ENCODE measurements around the gene PWP2. TPM values are rescaled to one million over a fixed set of nuclear protein-coding genes. Genes with fewer than 3 reads are reported as not detected.
A peak's percentile ranks its signal among the peaks of the same experiment; 100 is the strongest.
"Not testable (repeated sequence)": the region's sequence is repeated elsewhere in the genome, so short reads cannot be mapped to it uniquely, and the experiment has no call there.

PWP2 gene
- total and polyA plus RNA-seq, 9 donors = 1.1 to 13.3 (median 5.5) TPM; not detected in 1

- Histone ChIP-seq H3K27ac (ENCODE audit: low read length) (no peak overlapping the region), H3K4me3 (ENCODE audit: low read length) (no peak overlapping the region), H3K4me1 (ENCODE audit: control insufficient read depth, insufficient read depth, low read length) (no peaks in the 10 kb centered on the region), H3K36me3 (ENCODE audit: control insufficient read depth, insufficient read depth, low read length) (peaks cover 53% of the 10 kb centered on the region), H3K27me3 (ENCODE audit: control insufficient read depth, insufficient read depth, low read length) (no peaks in the 10 kb centered on the region), H3K9me3 (replicated peaks; ENCODE audit: control insufficient read depth, low read depth, low read length) (no peaks in the 10 kb centered on the region)
- no peak for DNase-seq
- WGBS (ENCODE audit: insufficient coverage) = 86% methylated on average over 3 of the region's 8 CpGs
Observed at GRCh38 chr21:44090325-44090724, 16.9 kb upstream of the PWP2 start.

- Histone ChIP-seq H3K9me3 (replicated peaks; ENCODE audit: control insufficient read depth, low read depth, low read length) (no peaks in the 10 kb centered on the region), H3K27me3 (ENCODE audit: control insufficient read depth, insufficient read depth, low read length) (no peaks in the 10 kb centered on the region), H3K4me1 (ENCODE audit: control insufficient read depth, insufficient read depth, low read length) (no peaks in the 10 kb centered on the region), H3K27ac (ENCODE audit: low read length) (no peak overlapping the region), H3K36me3 (ENCODE audit: control insufficient read depth, insufficient read depth, low read length) (peaks cover 47% of the 10 kb centered on the region), H3K4me3 (ENCODE audit: low read length) (no peak overlapping the region)
- WGBS (ENCODE audit: insufficient coverage) = 82% methylated on average over 5 of the region's 9 CpGs
- no peak for DNase-seq
Observed at GRCh38 chr21:44092211-44092610, 15.0 kb upstream of the PWP2 start.

- no peak for DNase-seq
- H3K36me3 ChIP-seq (ENCODE audit: control insufficient read depth, insufficient read depth, low read length) = peaks cover 32% of the 10 kb centered on the region
Observed at GRCh38 chr21:44093761-44094160, 13.4 kb upstream of the PWP2 start.

DNA sequence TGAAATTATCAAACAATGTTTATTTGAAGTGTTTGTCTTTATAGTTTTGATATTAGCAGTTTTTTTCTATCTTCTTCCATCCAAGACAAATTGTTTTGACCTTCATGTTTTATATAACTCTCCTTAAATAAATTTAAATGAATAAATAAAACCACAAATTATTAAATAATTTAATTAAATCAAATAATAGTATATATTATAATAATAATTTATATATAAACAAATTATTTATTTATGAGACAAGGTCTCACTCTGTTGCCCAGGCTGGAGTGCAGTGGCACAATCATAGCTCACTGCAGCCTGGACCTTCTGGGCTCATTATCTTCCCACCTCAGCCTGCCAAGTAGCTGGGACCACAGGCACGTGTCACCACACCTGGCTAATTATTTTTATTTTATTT, 12.4 kb upstream of the PWP2 start:
- Histone ChIP-seq H3K27ac (ENCODE audit: low read length) (no peak overlapping the region), H3K27me3 (ENCODE audit: control insufficient read depth, insufficient read depth, low read length) (no peaks in the 10 kb centered on the region), H3K36me3 (ENCODE audit: control insufficient read depth, insufficient read depth, low read length) (peaks cover 22% of the 10 kb centered on the region), H3K4me3 (ENCODE audit: low read length) (no peak overlapping the region), H3K9me3 (replicated peaks; ENCODE audit: control insufficient read depth, low read depth, low read length) (no peaks in the 10 kb centered on the region), H3K4me1 (ENCODE audit: control insufficient read depth, insufficient read depth, low read length) (no peaks in the 10 kb centered on the region)
- DNase-seq = no peak
- WGBS (ENCODE audit: insufficient coverage) = no CpG with 5 or more reads among the region's 1 CpG

More at GRCh38 chr21:44093761-44094160, 13.4 kb upstream of the PWP2 start:
- no peaks in the 10 kb centered on the region for H3K9me3 ChIP-seq (replicated peaks; ENCODE audit: control insufficient read depth, low read depth, low read length)
- no peak overlapping the region for H3K4me3 ChIP-seq (ENCODE audit: low read length)
- H3K4me1 ChIP-seq (ENCODE audit: control insufficient read depth, insufficient read depth, low read length) = no peaks in the 10 kb centered on the region
- no peaks in the 10 kb centered on the region for H3K27me3 ChIP-seq (ENCODE audit: control insufficient read depth, insufficient read depth, low read length)
- WGBS (ENCODE audit: insufficient coverage) = 87% methylated on average over 9 of the region's 9 CpGs
- H3K27ac ChIP-seq (ENCODE audit: low read length) = peak overlapping the region; percentile 32

DNA sequence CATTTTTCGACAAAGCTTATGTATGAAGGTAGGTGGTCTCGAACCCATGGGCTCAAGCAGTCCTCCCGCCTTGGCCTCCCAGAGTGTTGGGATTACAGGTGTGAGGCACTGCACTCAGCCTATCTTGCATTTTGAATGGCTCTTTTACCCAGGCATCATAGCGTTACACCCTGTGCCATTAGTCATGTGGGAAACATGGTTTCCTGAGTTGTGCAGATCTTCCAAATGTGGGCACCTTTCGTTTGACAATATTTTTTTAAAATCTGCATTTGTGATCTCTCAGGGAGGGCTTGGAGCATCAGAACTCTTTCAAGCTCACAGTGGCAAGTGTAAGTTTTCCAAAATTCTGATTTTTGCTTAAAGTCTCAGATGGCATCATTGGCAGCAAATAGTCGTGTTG, 8.7 kb upstream of the PWP2 start:
- not testable (repeated sequence) for H3K9me3 ChIP-seq (replicated peaks; ENCODE audit: control insufficient read depth, low read depth, low read length); H3K36me3 ChIP-seq (ENCODE audit: control insufficient read depth, insufficient read depth, low read length); H3K27me3 ChIP-seq (ENCODE audit: control insufficient read depth, insufficient read depth, low read length); H3K4me3 ChIP-seq (ENCODE audit: low read length); H3K4me1 ChIP-seq (ENCODE audit: control insufficient read depth, insufficient read depth, low read length); DNase-seq; H3K27ac ChIP-seq (ENCODE audit: low read length)
- no CpG with 5 or more reads among the region's 6 CpGs for WGBS (ENCODE audit: insufficient coverage)

DNA sequence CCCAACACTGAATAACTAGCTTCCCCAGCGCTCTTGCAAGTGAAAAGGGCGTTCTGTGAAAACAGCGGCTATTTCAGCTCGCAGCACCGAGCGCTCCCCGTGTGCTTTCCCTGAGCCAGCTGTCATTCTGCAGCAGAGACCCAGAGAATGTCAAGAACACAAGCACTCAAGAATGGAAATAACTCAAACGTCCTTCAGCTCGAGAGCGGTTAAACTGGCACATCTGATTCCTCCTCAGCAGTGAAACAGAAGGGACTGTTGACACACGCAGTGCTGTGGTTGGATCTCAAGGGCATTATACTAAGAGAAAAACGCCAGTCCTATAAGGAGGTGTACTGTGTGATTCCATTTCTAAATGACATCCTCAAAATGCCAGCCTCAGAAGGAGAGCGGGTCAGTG, 8.2 kb upstream of the PWP2 start:
- not testable (repeated sequence) for DNase-seq; H3K9me3 ChIP-seq (replicated peaks; ENCODE audit: control insufficient read depth, low read depth, low read length); H3K36me3 ChIP-seq (ENCODE audit: control insufficient read depth, insufficient read depth, low read length); H3K4me3 ChIP-seq (ENCODE audit: low read length); H3K27ac ChIP-seq (ENCODE audit: low read length); H3K27me3 ChIP-seq (ENCODE audit: control insufficient read depth, insufficient read depth, low read length); H3K4me1 ChIP-seq (ENCODE audit: control insufficient read depth, insufficient read depth, low read length)
- no CpG with 5 or more reads among the region's 13 CpGs for WGBS (ENCODE audit: insufficient coverage)

- H3K4me3 ChIP-seq (ENCODE audit: low read length) = peak overlapping the region; percentile 22
- H3K27ac ChIP-seq (ENCODE audit: low read length); H3K9me3 ChIP-seq (replicated peaks; ENCODE audit: control insufficient read depth, low read depth, low read length); DNase-seq; H3K36me3 ChIP-seq (ENCODE audit: control insufficient read depth, insufficient read depth, low read length); H3K4me1 ChIP-seq (ENCODE audit: control insufficient read depth, insufficient read depth, low read length); H3K27me3 ChIP-seq (ENCODE audit: control insufficient read depth, insufficient read depth, low read length): not testable (repeated sequence)
- no CpG with 5 or more reads among the region's 31 CpGs for WGBS (ENCODE audit: insufficient coverage)
Observed at GRCh38 chr21:44107589-44107988, 390 bp downstream of the PWP2 start.

- H3K27ac ChIP-seq (ENCODE audit: low read length); H3K36me3 ChIP-seq (ENCODE audit: control insufficient read depth, insufficient read depth, low read length); H3K9me3 ChIP-seq (replicated peaks; ENCODE audit: control insufficient read depth, low read depth, low read length); H3K4me3 ChIP-seq (ENCODE audit: low read length); H3K4me1 ChIP-seq (ENCODE audit: control insufficient read depth, insufficient read depth, low read length); DNase-seq; H3K27me3 ChIP-seq (ENCODE audit: control insufficient read depth, insufficient read depth, low read length): not testable (repeated sequence)
- no CpG with 5 or more reads among the region's 33 CpGs for WGBS (ENCODE audit: insufficient coverage)
Observed at GRCh38 chr21:44113702-44114371, 6.6 kb downstream of the PWP2 start.

DNA sequence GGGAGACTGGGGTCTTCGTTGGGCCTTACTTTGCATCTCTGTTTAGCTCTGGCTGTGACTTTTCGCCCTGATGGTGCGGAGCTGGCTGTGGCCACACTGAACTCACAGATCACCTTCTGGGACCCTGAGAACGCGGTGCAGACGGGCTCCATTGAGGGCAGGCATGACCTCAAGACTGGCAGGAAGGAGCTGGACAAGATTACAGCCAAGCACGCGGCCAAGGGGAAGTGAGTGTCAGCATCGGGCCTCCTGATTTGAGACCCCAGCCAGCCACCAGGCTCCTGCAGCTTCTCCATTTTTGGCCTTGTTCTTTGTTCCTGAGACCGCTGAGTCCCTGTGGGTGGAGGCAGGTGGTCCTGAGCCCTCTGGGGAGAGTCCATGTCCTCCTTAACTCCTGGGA, 14.9 kb downstream of the PWP2 start:
- WGBS (ENCODE audit: insufficient coverage) = no CpG with 5 or more reads among the region's 10 CpGs
- H3K9me3 ChIP-seq (replicated peaks; ENCODE audit: control insufficient read depth, low read depth, low read length); H3K4me3 ChIP-seq (ENCODE audit: low read length); H3K36me3 ChIP-seq (ENCODE audit: control insufficient read depth, insufficient read depth, low read length); H3K27ac ChIP-seq (ENCODE audit: low read length); H3K27me3 ChIP-seq (ENCODE audit: control insufficient read depth, insufficient read depth, low read length); H3K4me1 ChIP-seq (ENCODE audit: control insufficient read depth, insufficient read depth, low read length); DNase-seq: not testable (repeated sequence)

- H3K4me1 ChIP-seq (ENCODE audit: control insufficient read depth, insufficient read depth, low read length); H3K9me3 ChIP-seq (replicated peaks; ENCODE audit: control insufficient read depth, low read depth, low read length); H3K27me3 ChIP-seq (ENCODE audit: control insufficient read depth, insufficient read depth, low read length); H3K4me3 ChIP-seq (ENCODE audit: low read length); DNase-seq; H3K27ac ChIP-seq (ENCODE audit: low read length); H3K36me3 ChIP-seq (ENCODE audit: control insufficient read depth, insufficient read depth, low read length): not testable (repeated sequence)
- WGBS (ENCODE audit: insufficient coverage) = no CpG with 5 or more reads among the region's 19 CpGs
Observed at GRCh38 chr21:44127827-44128226, 20.6 kb downstream of the PWP2 start.

DNA sequence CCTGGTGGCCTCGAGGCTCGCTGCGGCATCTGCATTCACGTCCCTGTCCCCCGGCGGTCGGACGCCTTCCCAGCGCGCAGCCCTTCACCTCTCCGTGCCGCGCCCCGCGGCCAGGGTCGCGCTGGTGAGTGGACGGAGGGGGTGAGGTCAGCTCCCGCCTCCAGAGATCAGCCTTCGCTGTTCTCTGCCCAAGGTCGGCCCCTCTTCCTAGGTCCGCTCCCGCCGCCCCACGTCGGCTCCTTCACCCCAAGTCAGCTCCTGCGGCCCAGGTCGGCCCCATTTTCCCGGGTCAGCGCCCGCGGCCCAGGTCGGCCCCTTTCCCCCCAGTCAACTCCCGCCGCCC, 26.5 kb downstream of the PWP2 start:
- not testable (repeated sequence) for H3K9me3 ChIP-seq (replicated peaks; ENCODE audit: control insufficient read depth, low read depth, low read length); H3K27me3 ChIP-seq (ENCODE audit: control insufficient read depth, insufficient read depth, low read length); H3K4me1 ChIP-seq (ENCODE audit: control insufficient read depth, insufficient read depth, low read length); H3K36me3 ChIP-seq (ENCODE audit: control insufficient read depth, insufficient read depth, low read length); H3K27ac ChIP-seq (ENCODE audit: low read length); DNase-seq
- H3K4me3 ChIP-seq (ENCODE audit: low read length) = peak overlapping the region; percentile 33
- WGBS (ENCODE audit: insufficient coverage) = no CpG with 5 or more reads among the region's 35 CpGs

All from muscle of leg (tissue), 11 donors.